Liver (tissue), 3 donors: ENCODE data around the gene MADCAM1.

Experiments
- ATF3 ChIP-seq: IDR thresholded peaks from 2 replicates; pipeline ENCODE4 v1.6.1; 2016; ENCODE audit warnings: antibody characterized with exemption
- CTCF ChIP-seq: fragments of 150-350 bp; IDR thresholded peaks from 2 replicates; pipeline ENCODE4 v1.5.1; 2017; ENCODE audit warnings: improper control_type of control experiment, low read depth, low read length; ENCODE audit not compliant: missing input control
- EGR1 ChIP-seq, 2 donors: IDR thresholded peaks; 2 replicates each; pipeline ENCODE4 v1.6.1; 2016 to 2018; ENCODE audit warnings: antibody characterized with exemption in 2 of 2, low read depth in 2 of 2
- GABPA ChIP-seq, 2 donors: IDR thresholded peaks in 1 of 2; conservative IDR thresholded peaks in 1 of 2; 2 replicates each; pipeline ENCODE4 v1.6.1; 2016; ENCODE audit warnings: antibody characterized with exemption in 2 of 2, mild to moderate bottlenecking in 1 of 2, moderate library complexity in 1 of 2
- JUND ChIP-seq, 2 donors: IDR thresholded peaks; 2 replicates each; pipeline ENCODE4 v1.6.1; 2016; ENCODE audit warnings: antibody characterized with exemption in 2 of 2
- RAD21 ChIP-seq, 2 donors: IDR thresholded peaks; 2 replicates each; pipeline ENCODE4 v1.6.1; 2016; ENCODE audit warnings: antibody characterized with exemption in 2 of 2, mild to moderate bottlenecking in 2 of 2
- REST ChIP-seq: IDR thresholded peaks from 2 replicates; pipeline ENCODE4 v1.6.1; 2016; ENCODE audit warnings: antibody characterized with exemption, mild to moderate bottlenecking
- RXRA ChIP-seq, 2 donors: IDR thresholded peaks; 2 replicates each; pipeline ENCODE4 v1.6.1; 2017 to 2018; ENCODE audit warnings: antibody characterized with exemption in 2 of 2, mild to moderate bottlenecking in 1 of 2
- SP1 ChIP-seq: IDR thresholded peaks from 2 replicates; pipeline ENCODE4 v1.6.1; 2018; ENCODE audit warnings: antibody characterized with exemption, mild to moderate bottlenecking
- YY1 ChIP-seq: IDR thresholded peaks from 2 replicates; pipeline ENCODE4 v1.6.1; 2016; ENCODE audit warnings: antibody characterized with exemption, mild to moderate bottlenecking
- ZBTB33 ChIP-seq: IDR thresholded peaks from 2 replicates; pipeline ENCODE4 v1.6.1; 2016; ENCODE audit warnings: antibody characterized with exemption
- donor health status: healthy.
- donor health status: healthy.

GRCh38 chr19:519449-519865 is 23.2 kb downstream of the MADCAM1 start:
- TF ChIP-seq YY1 (no peak), RAD21 (IDR thresholded peaks at IDR 0.05) (no peak), REST (no peak), CTCF (no peak), EGR1 (IDR thresholded peaks at IDR 0.05; ENCODE audit: low read depth in 2 of 2) (no peak), GABPA (IDR thresholded peaks at IDR 0.05 in 1 of 2, conservative IDR thresholded peaks at IDR 0.05 in 1 of 2) (no peak), JUND (IDR thresholded peaks at IDR 0.05) (no peak), ATF3 (no peak), ZBTB33 (no peak), RXRA (IDR thresholded peaks at IDR 0.05) (no peak), SP1 (no peak)
